Osteocyte (in vitro differentiated cells): ENCODE measurements around the gene RAPGEF5. TPM values are rescaled to one million over a fixed set of nuclear protein-coding genes. Genes with fewer than 3 reads are reported as not detected.

Experiments
- DNase-seq: peaks from one replicate; pipeline ENCODE4 v3.0.0; 2021; ENCODE audit warnings: mixed read lengths; ENCODE audit not compliant: unreplicated experiment; ENCODE audit errors: extremely low spot score
- H3K27ac Mint-ChIP-seq: one replicate; pipeline ENCODE4 v1.8.0; 2021; ENCODE audit warnings: mild to moderate bottlenecking, mixed read lengths; ENCODE audit not compliant: unreplicated experiment
- H3K27me3 Mint-ChIP-seq: one replicate; pipeline ENCODE4 v1.8.0; 2021; ENCODE audit warnings: mixed read lengths; ENCODE audit not compliant: unreplicated experiment
- H3K36me3 Mint-ChIP-seq: one replicate; pipeline ENCODE4 v1.8.0; 2021; ENCODE audit warnings: mixed read lengths; ENCODE audit not compliant: unreplicated experiment
- H3K4me1 Mint-ChIP-seq: one replicate; pipeline ENCODE4 v1.8.0; 2021; ENCODE audit warnings: mixed read lengths; ENCODE audit not compliant: unreplicated experiment
- H3K4me3 Mint-ChIP-seq: one replicate; pipeline ENCODE4 v1.8.0; 2021; ENCODE audit warnings: mild to moderate bottlenecking, moderate library complexity, mixed read lengths; ENCODE audit not compliant: unreplicated experiment
- H3K9me3 Mint-ChIP-seq: one replicate; pipeline ENCODE4 v1.8.0; 2021; ENCODE audit warnings: mixed read lengths; ENCODE audit not compliant: unreplicated experiment
- CTCF ChIP-seq: fragments of 200-600 bp; sonication (generic); IDR thresholded peaks from 2 replicates; pipeline ENCODE4 v1.5.0; 2021; ENCODE audit warnings: antibody characterized with exemption, mild to moderate bottlenecking, moderate library complexity
- total RNA-seq: library from RNA; stranded (reverse); gene quantifications from 2 replicates; pipeline ENCODE4 v1.2.1, GENCODE V29; 2021

RAPGEF5 gene
- total RNA-seq, 1 donor from 2014 or later, result 0.27 TPM

- no peak overlapping the region for H3K27ac Mint-ChIP-seq
- H3K9me3 Mint-ChIP-seq, result no peaks in the 10 kb centered on the region
- no peak overlapping the region for H3K4me3 Mint-ChIP-seq
- TF ChIP-seq CTCF, result no peak
- peaks cover 9% of the 10 kb centered on the region for H3K4me1 Mint-ChIP-seq
- H3K27me3 Mint-ChIP-seq, result peaks cover 36% of the 10 kb centered on the region
- no peaks in the 10 kb centered on the region for H3K36me3 Mint-ChIP-seq
- DNase-seq, result no peak
Observed at GRCh38 chr7:22190736-22191135, 166.2 kb downstream of the RAPGEF5 start.

- Mint-ChIP-seq H3K4me3 (no peak overlapping the region), H3K36me3 (no peaks in the 10 kb centered on the region), H3K27ac (no peak overlapping the region)
Observed at GRCh38 chr7:22189741-22190140, 167.2 kb downstream of the RAPGEF5 start.

GRCh38 chr7:22189230-22189629, 167.7 kb downstream of the RAPGEF5 start:
- no peaks in the 10 kb centered on the region for H3K36me3 Mint-ChIP-seq
- H3K27me3 Mint-ChIP-seq, result peaks cover 32% of the 10 kb centered on the region
- H3K27ac Mint-ChIP-seq, result no peak overlapping the region
- peaks cover 9% of the 10 kb centered on the region for H3K4me1 Mint-ChIP-seq
- no peak for DNase-seq
- no peaks in the 10 kb centered on the region for H3K9me3 Mint-ChIP-seq
- TF ChIP-seq CTCF, result no peak
- no peak overlapping the region for H3K4me3 Mint-ChIP-seq

More at GRCh38 chr7:22189741-22190140, 167.2 kb downstream of the RAPGEF5 start:
- peaks cover 9% of the 10 kb centered on the region for H3K4me1 Mint-ChIP-seq
- H3K27me3 Mint-ChIP-seq, result peaks cover 32% of the 10 kb centered on the region
- no peaks in the 10 kb centered on the region for H3K9me3 Mint-ChIP-seq
- DNase-seq, result no peak
- no peak for TF ChIP-seq CTCF

GRCh38 chr7:22187691-22188348, 169.1 kb downstream of the RAPGEF5 start:
- no peaks in the 10 kb centered on the region for H3K36me3 Mint-ChIP-seq
- no peak for DNase-seq
- no peaks in the 10 kb centered on the region for H3K9me3 Mint-ChIP-seq
- H3K27ac Mint-ChIP-seq, result no peak overlapping the region
- H3K4me1 Mint-ChIP-seq, result peaks cover under 1% of the 10 kb centered on the region
- H3K4me3 Mint-ChIP-seq, result no peak overlapping the region
- no peak for TF ChIP-seq CTCF
- H3K27me3 Mint-ChIP-seq, result peaks cover 23% of the 10 kb centered on the region

GRCh38 chr7:22185559-22185958, 171.4 kb downstream of the RAPGEF5 start:
- Mint-ChIP-seq H3K4me3 (no peak overlapping the region), H3K27me3 (peaks cover 25% of the 10 kb centered on the region), H3K9me3 (no peaks in the 10 kb centered on the region), H3K4me1 (no peaks in the 10 kb centered on the region), H3K36me3 (no peaks in the 10 kb centered on the region), H3K27ac (no peak overlapping the region)
- TF ChIP-seq CTCF, result no peak
- no peak for DNase-seq
